Forelimb muscle (tissue), 1 donor: ENCODE results near the gene NOC3L. TPM values are rescaled to one million over a fixed set of nuclear protein-coding genes. Genes with fewer than 3 reads are reported as not detected.

ENCODE experiments used
- DNase-seq: peaks from one replicate; pipeline ENCODE4 v3.0.0-alpha.2; 2013; ENCODE audit warnings: low read depth
- polyA plus RNA-seq: library from polyadenylated mRNA; unstranded; fragments of 120-200 nt; gene quantifications from one replicate; pipeline ENCODE4 v1.2.1, GENCODE V29; 2013; ENCODE audit not compliant: insufficient read length

NOC3L gene
- polyA plus RNA-seq, 1 donor: 14.7 TPM

- DNase-seq: no peak
Observed at GRCh38 chr10:94303929-94304328, 58.8 kb downstream of the NOC3L start.

GRCh38 chr10:94300042-94300441 lies 62.7 kb downstream of the NOC3L start:
- no peak for DNase-seq

GRCh38 chr10:94299417-94299816 lies 63.3 kb downstream of the NOC3L start:
- no peak for DNase-seq

GRCh38 chr10:94294168-94294567 lies 68.6 kb downstream of the NOC3L start:
- DNase-seq: no peak

GRCh38 chr10:94293354-94293753 lies 69.4 kb downstream of the NOC3L start:
- DNase-seq: peak; percentile 97

GRCh38 chr10:94292434-94293090 lies 70.2 kb downstream of the NOC3L start:
- DNase-seq: peak; percentile 80

- DNase-seq: no peak
Observed at GRCh38 chr10:94288361-94289101, 74.2 kb downstream of the NOC3L start.

- DNase-seq: no peak
Observed at GRCh38 chr10:94287336-94287735, 75.4 kb downstream of the NOC3L start.

GRCh38 chr10:94286901-94287300 lies 75.8 kb downstream of the NOC3L start:
- no peak for DNase-seq

GRCh38 chr10:94285271-94285670 lies 77.5 kb downstream of the NOC3L start:
- DNase-seq: no peak

Other genes starting within 250 kb of the NOC3L start
- gene TBC1D12, start 39.6 kb upstream of the NOC3L start, polyA plus RNA-seq: 10.3 TPM
- 7.5 TPM for gene HELLS, start 182.8 kb upstream of the NOC3L start, polyA plus RNA-seq